ENCODE measurements around the gene TNS1.

TNS1 gene

GRCh38 chr2:217955881-217956493 lies 46.8 kb downstream of the TNS1 start:
- DNase-seq: no peak

- no peak for DNase-seq
These were observed 47.6 kb downstream of the TNS1 start for GRCh38 chr2:217954971-217955740.

GRCh38 chr2:217954469-217954868 lies 48.3 kb downstream of the TNS1 start:
- no peak for DNase-seq

GRCh38 chr2:217954051-217954450 lies 48.7 kb downstream of the TNS1 start:
- DNase-seq: no peak

- DNase-seq: no peak
These were observed 49.3 kb downstream of the TNS1 start for GRCh38 chr2:217953531-217953932.

GRCh38 chr2:217953011-217953481 lies 49.7 kb downstream of the TNS1 start:
- DNase-seq: no peak

GRCh38 chr2:217952409-217952808 lies 50.4 kb downstream of the TNS1 start:
- no peak for DNase-seq

- DNase-seq: no peak
These were observed 51.1 kb downstream of the TNS1 start for GRCh38 chr2:217951521-217952247.

GRCh38 chr2:217951091-217951490 lies 51.7 kb downstream of the TNS1 start:
- DNase-seq: no peak

GRCh38 chr2:217950401-217950871 lies 52.4 kb downstream of the TNS1 start:
- DNase-seq: no peak

GRCh38 chr2:217949447-217949846 lies 53.3 kb downstream of the TNS1 start:
- no peak for DNase-seq

GRCh38 chr2:217948897-217949296 lies 53.9 kb downstream of the TNS1 start:
- DNase-seq: no peak

GRCh38 chr2:217948351-217948791 lies 54.4 kb downstream of the TNS1 start:
- DNase-seq: no peak

- DNase-seq: no peak
These were observed 55.1 kb downstream of the TNS1 start for GRCh38 chr2:217947383-217948350.

- no peak for DNase-seq
These were observed 56.7 kb downstream of the TNS1 start for GRCh38 chr2:217946051-217946450.

GRCh38 chr2:217945530-217945929 lies 57.3 kb downstream of the TNS1 start:
- DNase-seq: no peak

GRCh38 chr2:217944923-217945322 lies 57.9 kb downstream of the TNS1 start:
- DNase-seq: no peak

- no peak for DNase-seq
These were observed 58.4 kb downstream of the TNS1 start for GRCh38 chr2:217944366-217944765.

- DNase-seq: no peak
These were observed 59.1 kb downstream of the TNS1 start for GRCh38 chr2:217943446-217944321.

GRCh38 chr2:217942731-217943335 lies 60.0 kb downstream of the TNS1 start:
- no peak for DNase-seq
